SK-N-SH (cell line): ENCODE results near the gene PLAGL1.

Experiments
- CHD2 ChIP-seq: fragments of 150-350 bp; IDR thresholded peaks from 2 replicates; pipeline ENCODE4 v1.6.1; 2018; ENCODE audit warnings: low read length; ENCODE audit not compliant: partially characterized antibody
- EP300 ChIP-seq, 2 experiments: IDR thresholded peaks; 2 replicates each; pipeline versions ENCODE4 v1.4.0 to v1.6.1; 2012; ENCODE audit warnings: borderline replicate concordance in 1 of 2, low read depth in 1 of 2, low read length in 1 of 2
- EZH2phosphoT487 ChIP-seq: fragments of 200-600 bp; sonication (generic); IDR thresholded peaks from 2 replicates; pipeline ENCODE4 v1.6.1; 2017; ENCODE audit warnings: low read depth, mixed run types, mild to moderate bottlenecking, antibody characterized with exemption, moderate library complexity, borderline replicate concordance
- GABPA ChIP-seq: IDR thresholded peaks from 2 replicates; pipeline ENCODE4 v1.4.0; 2012; ENCODE audit warnings: low read depth, mild to moderate bottlenecking
- MXI1 ChIP-seq: IDR thresholded peaks from 2 replicates; pipeline ENCODE4 v1.6.1; 2012; ENCODE audit warnings: mild to moderate bottlenecking, low read depth, low read length, improper control_type of control experiment
- NRF1 ChIP-seq: IDR thresholded peaks from 2 replicates; pipeline ENCODE4 v1.6.1; 2012; ENCODE audit warnings: low read depth, mild to moderate bottlenecking, low read length
- POLR2AphosphoS5 ChIP-seq: IDR thresholded peaks from 2 replicates; pipeline ENCODE4 v1.6.1; 2012; ENCODE audit warnings: low read depth, low read length
- RCOR1 ChIP-seq: fragments of 150-350 bp; IDR thresholded peaks from 2 replicates; pipeline ENCODE4 v1.6.1; 2017; ENCODE audit warnings: antibody characterized with exemption, low read length
- TF ChIP-seq, protein P1 (sequence below): IDR thresholded peaks from 2 replicates; pipeline ENCODE4; 2012
- TF ChIP-seq, protein P2 (sequence below): fragments of 200-600 bp; sonication (generic); IDR thresholded peaks from 2 replicates; pipeline ENCODE4 v1.6.1; 2017; ENCODE audit warnings: antibody characterized with exemption, mild to moderate bottlenecking, moderate library complexity
- TF ChIP-seq, protein P3 (sequence below): IDR thresholded peaks from 2 replicates; pipeline ENCODE4 v1.4.0; 2012; ENCODE audit warnings: low read depth, borderline replicate concordance
- TF ChIP-seq, protein P4 (sequence below): IDR thresholded peaks from 2 replicates; pipeline ENCODE4 v1.4.0; 2012; ENCODE audit warnings: low read depth, borderline replicate concordance
- TF ChIP-seq, protein P5 (sequence below): IDR thresholded peaks from 2 replicates; pipeline ENCODE4 v1.4.0; 2012; ENCODE audit warnings: low read depth

DNA sequence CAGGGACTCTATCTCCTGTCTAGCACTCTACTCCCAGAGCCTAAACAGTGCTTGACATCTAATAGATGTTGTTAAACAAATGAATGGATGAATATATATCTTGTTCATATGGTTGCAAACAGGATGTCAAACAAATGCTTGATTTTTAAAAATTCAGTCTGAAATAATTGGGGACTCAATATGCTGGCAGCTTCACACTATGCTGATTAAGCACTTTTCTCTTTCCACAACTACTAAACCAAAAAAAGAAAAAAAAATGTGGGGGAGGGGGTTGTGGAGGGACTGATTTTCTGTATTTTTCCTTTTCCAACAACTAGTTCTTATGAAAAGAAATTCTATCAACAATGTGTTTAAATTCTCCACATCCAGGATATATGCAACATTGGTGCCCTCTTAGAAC is 44.4 kb upstream of the PLAGL1 start:
- no peak for TF ChIP-seq MXI1
- TF ChIP-seq, protein P1, sequence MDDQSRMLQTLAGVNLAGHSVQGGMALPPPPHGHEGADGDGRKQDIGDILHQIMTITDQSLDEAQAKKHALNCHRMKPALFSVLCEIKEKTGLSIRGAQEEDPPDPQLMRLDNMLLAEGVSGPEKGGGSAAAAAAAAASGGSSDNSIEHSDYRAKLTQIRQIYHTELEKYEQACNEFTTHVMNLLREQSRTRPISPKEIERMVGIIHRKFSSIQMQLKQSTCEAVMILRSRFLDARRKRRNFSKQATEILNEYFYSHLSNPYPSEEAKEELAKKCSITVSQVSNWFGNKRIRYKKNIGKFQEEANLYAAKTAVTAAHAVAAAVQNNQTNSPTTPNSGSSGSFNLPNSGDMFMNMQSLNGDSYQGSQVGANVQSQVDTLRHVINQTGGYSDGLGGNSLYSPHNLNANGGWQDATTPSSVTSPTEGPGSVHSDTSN = no peak
- TF ChIP-seq, protein P2, sequence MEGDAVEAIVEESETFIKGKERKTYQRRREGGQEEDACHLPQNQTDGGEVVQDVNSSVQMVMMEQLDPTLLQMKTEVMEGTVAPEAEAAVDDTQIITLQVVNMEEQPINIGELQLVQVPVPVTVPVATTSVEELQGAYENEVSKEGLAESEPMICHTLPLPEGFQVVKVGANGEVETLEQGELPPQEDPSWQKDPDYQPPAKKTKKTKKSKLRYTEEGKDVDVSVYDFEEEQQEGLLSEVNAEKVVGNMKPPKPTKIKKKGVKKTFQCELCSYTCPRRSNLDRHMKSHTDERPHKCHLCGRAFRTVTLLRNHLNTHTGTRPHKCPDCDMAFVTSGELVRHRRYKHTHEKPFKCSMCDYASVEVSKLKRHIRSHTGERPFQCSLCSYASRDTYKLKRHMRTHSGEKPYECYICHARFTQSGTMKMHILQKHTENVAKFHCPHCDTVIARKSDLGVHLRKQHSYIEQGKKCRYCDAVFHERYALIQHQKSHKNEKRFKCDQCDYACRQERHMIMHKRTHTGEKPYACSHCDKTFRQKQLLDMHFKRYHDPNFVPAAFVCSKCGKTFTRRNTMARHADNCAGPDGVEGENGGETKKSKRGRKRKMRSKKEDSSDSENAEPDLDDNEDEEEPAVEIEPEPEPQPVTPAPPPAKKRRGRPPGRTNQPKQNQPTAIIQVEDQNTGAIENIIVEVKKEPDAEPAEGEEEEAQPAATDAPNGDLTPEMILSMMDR = no peak
- TF ChIP-seq, protein P3, sequence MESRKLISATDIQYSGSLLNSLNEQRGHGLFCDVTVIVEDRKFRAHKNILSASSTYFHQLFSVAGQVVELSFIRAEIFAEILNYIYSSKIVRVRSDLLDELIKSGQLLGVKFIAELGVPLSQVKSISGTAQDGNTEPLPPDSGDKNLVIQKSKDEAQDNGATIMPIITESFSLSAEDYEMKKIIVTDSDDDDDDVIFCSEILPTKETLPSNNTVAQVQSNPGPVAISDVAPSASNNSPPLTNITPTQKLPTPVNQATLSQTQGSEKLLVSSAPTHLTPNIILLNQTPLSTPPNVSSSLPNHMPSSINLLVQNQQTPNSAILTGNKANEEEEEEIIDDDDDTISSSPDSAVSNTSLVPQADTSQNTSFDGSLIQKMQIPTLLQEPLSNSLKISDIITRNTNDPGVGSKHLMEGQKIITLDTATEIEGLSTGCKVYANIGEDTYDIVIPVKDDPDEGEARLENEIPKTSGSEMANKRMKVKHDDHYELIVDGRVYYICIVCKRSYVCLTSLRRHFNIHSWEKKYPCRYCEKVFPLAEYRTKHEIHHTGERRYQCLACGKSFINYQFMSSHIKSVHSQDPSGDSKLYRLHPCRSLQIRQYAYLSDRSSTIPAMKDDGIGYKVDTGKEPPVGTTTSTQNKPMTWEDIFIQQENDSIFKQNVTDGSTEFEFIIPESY = no peak
- TF ChIP-seq, protein P4, sequence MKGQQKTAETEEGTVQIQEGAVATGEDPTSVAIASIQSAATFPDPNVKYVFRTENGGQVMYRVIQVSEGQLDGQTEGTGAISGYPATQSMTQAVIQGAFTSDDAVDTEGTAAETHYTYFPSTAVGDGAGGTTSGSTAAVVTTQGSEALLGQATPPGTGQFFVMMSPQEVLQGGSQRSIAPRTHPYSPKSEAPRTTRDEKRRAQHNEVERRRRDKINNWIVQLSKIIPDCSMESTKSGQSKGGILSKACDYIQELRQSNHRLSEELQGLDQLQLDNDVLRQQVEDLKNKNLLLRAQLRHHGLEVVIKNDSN = no peak
- TF ChIP-seq, protein P5, sequence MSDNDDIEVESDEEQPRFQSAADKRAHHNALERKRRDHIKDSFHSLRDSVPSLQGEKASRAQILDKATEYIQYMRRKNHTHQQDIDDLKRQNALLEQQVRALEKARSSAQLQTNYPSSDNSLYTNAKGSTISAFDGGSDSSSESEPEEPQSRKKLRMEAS = no peak
- TF ChIP-seq POLR2AphosphoS5 = no peak
- TF ChIP-seq GABPA = no peak
- TF ChIP-seq CHD2 = no peak
- TF ChIP-seq NRF1 = no peak
- no peak for TF ChIP-seq EP300 (IDR thresholded peaks at IDR 0.05; ENCODE audit: borderline replicate concordance in 1 of 2, low read depth in 1 of 2, low read length in 1 of 2)
- no peak for TF ChIP-seq RCOR1
- no peak for TF ChIP-seq EZH2phosphoT487
